Erythroblast (primary cell): ENCODE data around the gene EFHB.

ENCODE experiments used
- GATA1 ChIP-seq: IDR thresholded peaks from 2 replicates; pipeline ENCODE4 v1.6.1; 2011; ENCODE audit warnings: low read depth, mild to moderate bottlenecking, control low read depth, low read length, moderate library complexity
- POLR2A ChIP-seq: IDR thresholded peaks from 2 replicates; pipeline ENCODE4 v1.6.1; 2011; ENCODE audit warnings: mild to moderate bottlenecking, low read length

GRCh38 chr3:19901918-19902317 is 32.1 kb downstream of the EFHB start:
- TF ChIP-seq POLR2A: no peak
- no peak for TF ChIP-seq GATA1
